GM03348 (cell line): ENCODE results near the gene FRMD1.
A peak's percentile ranks its signal among the peaks of the same experiment; 100 is the strongest.
"Not testable (repeated sequence)": the region's sequence is repeated elsewhere in the genome, so short reads cannot be mapped to it uniquely, and the experiment has no call there.

ENCODE experiments used
- DNase-seq: peaks from one replicate; pipeline ENCODE4 v3.0.0; 2012; ENCODE audit warnings: low spot score

FRMD1 gene

DNA sequence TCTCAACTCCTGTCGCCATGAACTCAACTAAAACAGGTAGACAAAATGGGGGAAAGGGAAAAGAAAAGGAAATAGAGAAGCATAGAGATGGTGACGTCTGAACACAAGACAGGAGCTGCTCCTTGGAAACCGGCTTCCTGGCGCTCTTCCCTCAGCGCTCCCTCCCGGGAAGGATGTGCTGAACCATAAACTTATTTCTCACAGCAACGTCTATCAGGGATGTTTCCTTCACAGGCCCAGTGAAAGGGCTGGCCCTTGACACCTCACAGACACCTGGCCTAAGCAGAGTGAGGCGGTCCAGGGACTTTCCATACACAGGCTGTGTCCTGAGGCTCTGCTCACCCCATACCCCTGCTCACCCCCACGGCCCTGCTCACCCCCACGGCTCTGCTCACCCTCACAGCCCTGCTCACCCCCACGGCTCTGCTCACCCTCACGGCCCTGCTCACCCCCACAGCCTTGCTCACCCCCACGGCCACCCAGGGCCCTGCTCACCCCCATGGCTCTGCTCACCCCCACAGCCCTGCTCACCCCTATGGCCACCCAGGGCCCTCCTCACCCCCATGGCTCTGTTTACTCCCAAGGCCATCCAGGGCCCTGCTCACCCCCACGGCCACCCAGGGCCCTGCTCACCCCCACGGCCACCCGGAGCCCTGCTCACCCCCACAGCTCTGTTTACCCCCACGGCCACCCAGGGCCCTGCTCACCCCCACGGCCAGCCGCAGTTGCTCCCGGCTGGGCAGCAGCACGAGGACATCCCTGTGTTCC is 653 bp downstream of the FRMD1 start:
- no peak for DNase-seq

DNA sequence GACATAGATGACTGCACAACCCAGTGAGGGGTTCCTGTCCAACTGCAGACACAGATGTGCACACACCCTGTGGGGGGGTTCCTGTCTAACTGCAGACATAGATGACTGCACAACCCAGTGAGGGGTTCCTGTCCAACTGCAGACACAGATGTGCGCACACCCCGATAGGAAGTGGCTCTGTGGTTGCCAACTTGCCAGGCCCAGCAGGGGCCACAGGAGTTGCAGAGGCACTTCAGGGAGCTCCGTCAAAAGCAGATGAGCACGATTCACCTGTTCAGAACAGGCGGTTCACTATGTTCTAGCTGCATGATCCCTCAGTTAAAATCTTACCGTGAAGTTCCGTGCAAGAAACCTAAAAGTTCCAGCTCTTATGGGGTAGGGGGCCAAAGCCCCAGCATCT is 1.6 kb downstream of the FRMD1 start:
- DNase-seq: not testable (repeated sequence)

DNA sequence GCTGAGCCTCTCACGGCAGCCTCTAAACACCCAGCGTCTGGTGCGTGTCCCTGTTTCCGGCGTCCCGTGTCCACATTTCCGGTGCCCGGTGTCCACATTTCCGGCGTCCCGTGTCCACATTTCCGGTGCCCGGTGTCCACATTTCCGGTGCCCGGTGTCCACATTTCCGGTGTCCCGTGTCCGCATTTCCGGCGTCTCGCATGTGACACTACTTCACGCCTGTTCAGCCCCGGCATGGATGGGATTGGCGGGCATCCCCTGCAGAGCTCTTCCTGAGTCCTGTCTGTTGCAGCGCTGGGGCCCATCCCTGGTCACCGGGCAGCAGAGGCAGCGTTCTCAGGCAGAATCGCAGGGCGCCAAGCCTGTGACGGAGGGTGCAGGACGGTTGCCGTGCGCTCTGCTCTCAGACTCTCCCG is 3.2 kb downstream of the FRMD1 start:
- DNase-seq: no peak

DNA sequence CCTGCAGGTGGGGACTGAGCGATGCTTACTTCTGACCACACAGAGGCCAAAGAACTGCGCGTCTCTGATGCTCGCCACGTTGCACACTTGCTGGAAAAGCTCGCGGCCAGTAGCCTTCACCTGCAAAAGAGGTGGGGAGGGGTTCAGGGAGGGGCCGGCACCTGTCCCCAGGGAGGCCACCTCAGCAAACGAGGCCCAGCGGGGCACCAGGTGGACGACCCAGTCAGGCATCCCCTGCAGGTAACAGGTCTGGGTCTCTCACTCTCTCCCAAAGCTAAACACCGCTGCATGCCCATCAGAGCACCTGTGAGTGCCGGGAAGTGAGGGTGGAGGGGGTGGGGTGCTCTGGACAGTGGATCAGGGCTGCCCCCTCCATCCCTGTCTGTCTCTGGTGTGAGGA is 3.8 kb downstream of the FRMD1 start:
- DNase-seq: no peak

DNA sequence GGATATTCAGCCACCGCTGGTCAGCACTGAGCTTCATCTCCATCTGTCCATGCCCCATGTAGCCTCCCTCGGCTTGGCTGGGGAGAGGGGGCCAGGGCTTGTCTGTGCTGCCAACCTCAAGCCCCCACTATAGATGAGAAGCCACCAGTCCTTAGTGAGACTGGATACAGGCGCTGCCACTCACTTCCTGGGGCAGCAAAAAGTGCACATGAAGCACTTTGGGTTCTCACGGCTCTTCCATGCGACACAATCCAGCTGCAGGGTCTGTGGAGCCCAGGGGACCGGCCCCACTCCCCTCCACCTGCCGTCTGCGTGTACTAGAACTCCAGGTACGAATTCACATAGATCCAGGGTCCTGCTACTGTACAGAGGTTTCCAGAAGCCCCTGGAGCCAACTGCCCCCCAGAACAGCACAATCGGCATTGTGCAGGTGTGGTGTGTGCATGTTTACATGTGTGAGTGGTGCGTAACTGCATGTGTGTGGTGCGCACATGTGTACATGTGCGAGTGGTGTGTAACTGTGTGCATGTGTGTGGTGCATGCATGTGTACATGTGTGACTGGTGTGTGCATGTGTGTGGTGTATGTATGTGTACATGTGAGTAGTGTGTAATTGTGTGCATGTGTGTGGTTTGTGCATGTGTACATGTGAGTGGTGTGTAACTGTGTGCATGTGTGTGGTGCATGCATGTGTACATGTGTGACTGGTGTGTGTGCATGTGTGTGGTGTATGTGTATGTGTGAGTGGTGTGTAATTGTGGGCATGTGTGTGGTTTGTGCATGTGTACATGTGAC is 4.9 kb downstream of the FRMD1 start:
- DNase-seq: no peak

DNA sequence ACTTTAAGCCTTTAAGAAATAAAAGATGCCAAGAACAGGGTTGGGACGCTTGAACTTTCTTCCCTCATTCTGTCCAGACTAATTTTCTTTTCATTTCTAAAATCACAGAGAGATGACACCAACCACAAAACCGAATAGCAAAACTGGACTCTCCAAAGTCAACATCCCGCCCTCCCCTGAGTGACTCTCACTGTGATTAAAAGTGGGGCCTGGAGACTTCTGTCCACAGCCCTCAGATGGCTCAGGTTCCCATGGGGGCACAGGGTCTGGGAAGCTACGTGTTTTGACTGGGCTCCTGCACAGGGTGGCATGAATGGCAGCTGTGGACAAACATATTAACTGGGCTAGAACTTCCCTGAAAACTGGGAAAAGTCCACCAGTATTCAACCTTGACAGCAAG is 6.3 kb downstream of the FRMD1 start:
- no peak for DNase-seq

DNA sequence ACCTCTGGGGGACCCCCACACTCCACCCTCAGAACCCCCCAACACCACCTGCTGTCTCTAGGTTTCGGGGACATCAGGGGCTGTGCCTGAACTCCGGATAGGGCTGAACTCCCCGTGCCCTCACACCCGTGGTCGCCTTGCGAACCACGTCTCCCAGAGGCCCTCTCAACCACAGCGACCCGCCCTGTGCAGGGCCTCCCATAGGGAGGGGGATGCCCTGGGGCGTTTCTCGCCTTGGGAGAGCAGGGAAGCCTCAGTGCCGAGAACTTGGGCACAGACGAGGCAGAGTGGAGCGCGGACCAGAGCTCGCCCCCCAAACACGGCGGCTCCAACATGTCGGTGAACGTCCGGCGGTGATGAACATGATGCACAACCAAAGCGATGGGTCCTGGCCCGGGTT is 6.8 kb downstream of the FRMD1 start:
- DNase-seq: no peak

DNA sequence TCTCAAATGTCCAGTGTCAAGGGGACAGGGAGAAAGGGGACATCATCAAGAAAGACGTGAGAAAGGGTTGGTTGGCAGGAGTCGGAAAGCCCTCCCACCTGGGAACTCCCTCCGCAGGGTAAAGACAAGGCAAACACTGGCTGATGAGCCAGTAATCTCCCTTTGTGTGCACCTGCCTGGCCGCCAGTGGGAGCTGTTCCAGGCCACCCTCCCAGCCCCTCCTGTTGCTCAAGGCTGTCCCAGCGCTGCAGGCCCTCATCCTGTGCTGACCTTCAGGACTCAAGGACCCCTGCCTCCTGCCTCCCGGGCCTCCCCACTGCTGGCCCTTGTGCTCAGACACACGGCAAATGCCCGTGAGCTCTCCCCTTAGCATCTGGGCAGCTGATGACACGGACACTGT is 7.4 kb downstream of the FRMD1 start:
- no peak for DNase-seq

DNA sequence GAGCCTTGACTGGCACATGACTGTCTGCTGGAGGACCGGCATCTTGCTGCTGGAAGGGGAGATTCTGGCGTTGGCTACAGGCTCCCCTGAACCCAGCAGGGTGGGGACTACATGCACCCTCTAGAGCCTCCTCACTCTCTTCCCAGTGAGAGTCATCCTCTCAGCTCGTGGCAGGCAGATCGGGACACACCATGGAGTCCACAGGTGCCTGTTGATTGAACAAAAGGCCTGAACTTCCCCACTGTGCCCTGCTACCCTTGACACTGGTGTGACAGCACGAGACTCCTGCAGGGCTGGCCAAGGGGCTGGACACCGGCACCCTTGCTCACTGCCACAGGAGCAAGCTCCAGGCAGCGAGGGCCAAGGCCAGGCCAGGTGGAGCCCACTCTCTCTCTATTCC is 8.2 kb downstream of the FRMD1 start:
- no peak for DNase-seq

DNA sequence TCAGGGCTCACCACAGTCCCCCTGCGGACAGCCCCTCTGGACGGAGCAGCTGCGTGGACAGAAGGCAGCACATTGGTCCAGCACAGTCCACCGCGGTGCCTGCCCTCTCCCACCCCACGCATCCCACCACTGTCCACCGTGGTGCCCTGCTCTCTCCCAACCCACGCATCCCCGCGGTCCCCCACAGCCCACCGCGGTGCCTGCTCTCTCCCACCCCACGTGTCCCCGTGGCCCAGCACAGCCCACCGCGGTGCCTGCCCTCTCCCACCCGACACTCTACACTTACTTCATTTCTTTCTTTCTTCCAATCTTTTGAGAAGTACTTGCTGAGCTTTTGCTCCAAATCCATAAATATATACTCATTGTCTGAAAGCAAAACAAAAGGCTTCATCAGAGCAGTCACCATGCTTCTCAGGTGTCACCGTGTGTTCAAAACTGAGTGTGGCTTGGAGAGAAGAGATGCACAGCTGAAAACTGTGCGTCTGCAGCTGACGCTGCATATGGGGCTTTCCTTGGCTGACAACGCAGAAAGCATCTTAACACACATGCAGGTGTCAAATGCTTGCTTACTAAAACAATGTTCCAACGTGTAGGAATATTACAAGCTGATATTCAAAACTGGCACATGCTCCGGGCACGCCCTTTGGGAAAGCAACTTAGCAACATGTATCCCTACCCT is 11.8 kb downstream of the FRMD1 start:
- no peak for DNase-seq

DNA sequence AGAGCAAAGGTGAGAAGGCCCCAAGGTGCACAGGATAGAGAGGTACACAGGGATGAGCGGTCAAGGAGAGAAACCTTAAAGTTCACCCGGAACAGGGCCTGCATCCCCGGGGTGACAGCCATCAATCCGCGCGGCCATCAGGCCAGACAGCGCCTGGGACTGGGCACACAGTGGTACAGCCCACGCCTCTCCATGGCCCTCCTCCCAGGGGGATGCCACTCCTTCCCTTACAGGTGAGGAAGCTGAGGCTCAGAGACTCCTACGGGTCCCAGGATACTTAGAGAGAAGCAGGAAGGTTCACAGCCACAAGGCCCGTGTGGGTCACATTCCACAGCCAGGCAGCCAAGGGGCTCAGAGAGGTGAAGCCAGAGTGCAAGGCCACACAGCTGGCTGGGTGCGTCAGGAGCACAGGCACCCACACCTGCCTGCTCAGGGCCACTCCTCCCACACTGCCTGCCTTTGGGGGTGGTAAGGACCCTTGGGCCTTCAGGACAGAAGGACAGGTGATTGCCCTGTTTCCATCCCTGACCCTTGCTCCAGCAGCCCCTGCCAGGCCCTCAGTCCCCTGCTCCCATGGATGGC is 14.7 kb downstream of the FRMD1 start:
- DNase-seq: no peak

DNA sequence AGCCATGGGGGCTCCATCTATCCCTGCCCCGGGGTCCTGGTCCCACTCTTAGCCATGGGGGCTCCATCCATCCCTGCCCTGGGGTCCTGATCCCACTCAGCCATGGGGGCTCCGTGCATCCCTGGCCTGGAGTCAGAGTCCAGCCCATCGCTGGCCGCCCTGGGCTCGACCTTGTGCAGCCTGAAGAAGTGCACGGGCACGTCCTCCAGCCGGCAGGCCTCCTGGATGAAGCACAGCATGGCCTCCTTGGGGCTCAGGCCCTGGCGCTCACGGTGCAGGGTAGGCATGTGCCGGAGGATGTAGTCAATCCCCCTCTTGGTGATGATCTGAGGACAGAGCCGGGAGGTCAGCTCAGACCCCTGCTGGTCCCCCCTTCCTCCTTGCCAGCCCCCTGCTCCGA is 15.6 kb downstream of the FRMD1 start:
- DNase-seq: no peak

DNA sequence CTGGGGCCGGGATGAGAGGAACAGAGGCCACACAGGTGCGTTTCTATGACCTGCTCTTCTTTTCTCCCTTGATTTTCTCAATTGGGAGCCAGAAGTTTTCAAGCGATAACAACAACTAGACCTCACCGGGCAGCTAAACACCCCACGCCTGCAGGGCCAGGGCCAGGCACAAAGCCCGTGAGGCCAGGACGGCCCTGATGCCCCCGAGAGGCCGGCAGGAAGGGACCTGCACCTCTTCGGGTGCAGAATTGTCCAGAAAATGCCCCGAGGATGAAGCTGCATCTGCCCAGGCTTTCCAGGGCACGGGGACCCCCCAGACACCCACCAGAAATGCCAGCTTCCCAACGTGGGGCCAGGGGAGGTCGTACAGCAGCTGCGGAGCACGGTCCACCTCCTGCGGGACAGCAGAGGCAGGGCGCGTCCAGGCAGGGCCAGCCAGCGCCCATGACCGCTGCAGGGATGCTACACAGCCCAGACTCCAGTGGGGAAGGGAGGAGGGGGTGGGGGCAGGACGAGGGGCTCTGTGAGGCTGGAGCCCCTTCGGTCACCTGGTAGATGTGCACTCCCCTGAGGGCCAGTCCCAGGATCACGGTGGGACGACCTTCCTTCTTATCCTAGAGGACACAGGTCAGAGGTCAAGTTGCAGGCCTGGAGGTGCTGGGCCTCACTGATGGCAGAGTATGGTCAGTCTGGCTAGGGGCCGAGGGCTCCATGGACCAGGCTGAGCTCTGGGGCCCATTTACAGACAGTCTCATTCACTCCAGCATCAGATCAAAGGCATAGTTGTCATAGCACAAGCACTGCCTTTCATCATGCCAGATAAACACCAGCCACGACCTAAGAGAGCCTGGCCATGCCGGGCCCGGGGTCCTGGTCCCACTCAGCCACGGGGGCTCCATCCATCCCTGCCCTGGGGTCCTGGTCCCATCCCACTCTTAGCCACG is 16.4 kb downstream of the FRMD1 start:
- DNase-seq: no peak

DNA sequence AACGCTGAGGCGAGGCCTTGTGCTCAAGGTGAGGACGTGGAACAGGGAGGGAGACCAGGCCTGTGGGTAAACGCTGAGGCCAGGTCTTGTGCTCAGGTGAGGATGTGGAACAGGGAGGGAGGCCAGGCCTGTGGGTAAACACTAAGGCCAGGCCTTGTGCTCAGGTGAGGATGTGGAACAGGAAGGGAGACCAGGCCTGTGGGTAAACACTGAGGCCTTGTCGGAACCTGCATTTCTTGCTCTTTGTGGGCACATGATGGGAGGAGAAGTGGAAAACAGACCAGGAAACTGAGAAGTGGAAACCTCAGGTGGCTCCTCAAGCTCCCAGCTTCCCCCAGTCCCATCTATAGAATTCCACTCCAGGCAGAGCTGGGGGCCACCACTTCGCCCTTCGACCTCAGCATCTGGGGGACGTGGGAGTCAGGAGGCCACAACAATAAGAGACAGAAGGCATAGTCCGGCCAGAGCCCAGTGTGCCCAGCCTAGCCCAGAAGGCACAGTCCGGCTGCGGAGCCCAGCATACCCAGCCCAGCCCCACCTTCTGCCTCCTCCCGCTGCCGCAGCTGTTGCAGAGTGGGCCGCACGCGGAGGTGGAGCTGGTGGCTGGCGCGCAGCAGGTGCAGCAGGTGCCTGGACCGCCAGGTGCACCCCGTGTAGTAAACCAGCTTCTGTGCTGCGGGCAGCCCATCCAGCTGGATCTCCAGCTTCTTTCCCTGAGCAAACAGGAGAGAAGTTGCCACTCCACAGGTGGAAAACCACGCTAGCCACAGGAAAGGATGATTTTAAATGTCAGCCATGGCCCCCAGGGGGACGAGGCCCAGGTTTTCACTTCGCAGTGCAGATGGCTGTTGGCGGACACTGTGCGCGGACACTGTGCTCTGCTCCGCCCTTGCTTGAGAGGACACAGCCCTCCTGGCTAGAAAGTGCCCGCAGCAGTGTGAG is 17.5 kb downstream of the FRMD1 start:
- DNase-seq: no peak

DNA sequence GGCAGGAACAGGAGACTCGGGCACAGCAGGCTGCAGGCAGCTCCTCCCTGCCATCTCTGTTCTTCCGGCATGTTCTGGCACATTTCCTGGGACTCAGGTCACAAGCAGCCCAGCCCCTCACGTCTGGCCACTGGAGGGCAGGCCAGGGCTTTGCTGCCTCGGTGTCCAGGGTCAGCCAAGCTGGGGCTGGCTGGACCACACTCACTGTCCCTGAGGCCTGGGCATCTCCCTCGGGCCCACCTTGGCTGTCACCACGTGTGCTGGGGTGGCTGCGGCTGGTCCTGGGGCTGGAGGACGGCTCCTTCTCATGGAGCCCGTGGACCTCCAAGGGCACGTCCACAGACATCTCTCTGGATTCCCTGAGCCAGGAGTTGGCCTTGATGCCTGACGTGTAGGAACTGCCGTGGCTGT is 18.5 kb downstream of the FRMD1 start:
- peak; percentile 69 for DNase-seq

DNA sequence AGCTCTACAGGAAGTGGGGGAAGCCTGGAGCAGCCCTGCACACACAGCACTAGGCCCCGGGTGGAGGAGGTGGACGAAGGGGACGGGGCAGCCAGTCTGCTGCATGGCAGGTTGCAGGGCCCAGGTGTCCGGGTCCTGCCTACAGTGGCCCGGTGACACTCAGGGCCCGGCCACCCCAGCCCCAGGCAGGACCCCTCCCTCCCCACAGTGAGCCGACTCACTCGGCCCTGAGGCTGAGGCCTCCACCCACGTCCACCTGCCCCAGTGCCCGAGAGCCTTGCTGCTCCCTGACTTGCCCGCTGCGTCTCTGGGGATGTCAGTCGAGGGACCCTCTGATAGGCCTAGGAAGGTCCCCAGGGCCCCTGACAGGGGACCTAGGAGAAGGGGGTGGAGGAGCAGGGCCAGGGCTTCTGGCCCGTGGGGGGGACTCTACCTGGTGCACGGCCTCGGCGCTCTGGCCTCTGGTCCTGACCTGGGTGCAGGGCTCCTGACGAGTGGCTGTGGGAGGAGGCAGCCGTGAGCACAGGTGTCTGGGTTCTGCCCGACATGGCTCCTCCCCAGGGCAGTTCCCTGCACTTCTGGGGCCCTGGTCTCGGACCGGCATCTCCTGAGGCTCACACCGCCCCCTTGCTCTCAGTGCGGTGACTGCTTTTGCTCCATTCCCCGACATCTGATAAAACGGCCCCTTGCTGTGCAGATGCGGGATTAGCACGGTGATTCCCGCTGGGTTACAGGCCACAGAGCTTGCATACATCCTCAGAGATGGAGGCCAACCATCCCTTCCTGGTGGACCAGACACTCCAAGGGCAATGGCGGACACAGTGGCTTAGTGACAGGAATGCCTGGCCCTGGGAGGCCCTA is 20.1 kb downstream of the FRMD1 start:
- DNase-seq: no peak

DNA sequence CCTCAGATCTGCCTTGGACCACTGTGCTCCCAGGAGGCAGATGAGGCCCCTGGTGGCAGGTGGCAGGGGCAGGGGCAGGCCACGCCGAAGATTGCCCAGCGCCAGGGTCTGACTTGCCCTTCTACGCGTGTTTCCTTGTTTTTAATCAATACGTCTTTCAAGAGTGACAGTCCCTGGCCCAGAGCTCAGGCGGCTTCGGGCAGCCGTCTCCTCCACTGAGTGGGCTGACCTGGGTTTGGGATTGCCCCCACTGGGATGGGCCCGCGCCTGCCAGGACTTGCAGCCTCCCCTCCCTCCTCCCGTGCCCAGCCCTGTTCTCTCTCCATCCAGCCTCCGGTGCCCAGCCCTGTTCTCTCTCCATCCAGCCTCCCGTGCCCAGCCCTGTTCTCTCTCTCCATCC is 21.2 kb downstream of the FRMD1 start:
- DNase-seq: no peak

DNA sequence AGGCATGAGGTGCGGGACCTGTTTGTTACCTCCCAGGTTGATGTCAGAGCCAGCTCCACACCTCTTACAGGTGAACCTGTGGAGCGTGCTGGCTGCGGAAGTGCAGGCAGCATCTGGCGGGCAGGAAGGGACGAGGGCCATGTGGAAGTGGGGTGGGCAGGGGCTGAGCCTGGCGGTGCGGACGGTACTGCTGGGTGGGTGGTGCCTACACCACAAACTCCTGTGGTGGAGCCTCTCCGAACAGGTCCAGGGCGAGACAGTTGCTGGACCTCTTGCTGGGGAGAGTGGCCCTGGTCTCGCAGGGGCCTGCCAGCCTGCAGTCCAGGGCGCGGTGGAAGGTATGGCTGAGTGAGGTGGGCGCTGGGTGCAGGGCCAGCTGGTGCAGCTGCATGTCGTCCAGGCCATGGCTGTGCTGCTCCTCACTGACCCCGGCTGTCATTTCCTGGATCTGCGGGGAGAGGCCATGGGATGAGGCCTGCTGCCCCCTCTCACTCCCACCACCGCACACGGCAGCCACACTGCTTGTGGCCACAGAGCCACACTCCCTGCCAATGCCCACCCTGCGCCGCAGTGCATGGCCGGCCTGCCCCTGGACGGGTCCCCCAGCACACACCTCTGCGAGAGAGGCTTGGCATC is 22.0 kb downstream of the FRMD1 start:
- DNase-seq: no peak
